Neural cell (in vitro differentiated cells): ENCODE measurements around the gene MTOR. TPM values are rescaled to one million over a fixed set of nuclear protein-coding genes. Genes with fewer than 3 reads are reported as not detected.
"Not testable (repeated sequence)": the region's sequence is repeated elsewhere in the genome, so short reads cannot be mapped to it uniquely, and the experiment has no call there.

ENCODE experiments used
- H2AFZ ChIP-seq: fragments of 200-600, 300-800 bp; sonication (generic), shearing (Covaris generic); 2 replicates; pipeline ENCODE4 v1.6.0; 2014; ENCODE audit warnings: low read depth, mild to moderate bottlenecking, antibody characterized with exemption, low read length, moderate library complexity
- H3F3A ChIP-seq: fragments of 200-600 bp; shearing (Covaris generic); 2 replicates; pipeline ENCODE4 v1.6.1; 2016; ENCODE audit warnings: mild to moderate bottlenecking, moderate library complexity, mixed read lengths, antibody characterized with exemption, low read length; ENCODE audit not compliant: insufficient read depth, poor library complexity, severe bottlenecking
- H3K27ac ChIP-seq: fragments of 200-600, 300-800 bp; sonication (generic), shearing (Covaris generic); 2 replicates; pipeline ENCODE4 v1.5.1; 2014; ENCODE audit warnings: mild to moderate bottlenecking, low read length, moderate library complexity
- H3K27me3 ChIP-seq: fragments of 300-800, 200-600 bp; sonication (generic), shearing (Covaris generic); 2 replicates; pipeline ENCODE4 v1.6.0; 2014; ENCODE audit warnings: mild to moderate bottlenecking, low read depth, low read length, moderate library complexity; ENCODE audit not compliant: insufficient read depth
- H3K36me3 ChIP-seq: fragments of 300-800, 200-600 bp; sonication (generic), shearing (Covaris generic); 2 replicates; pipeline ENCODE4 v1.5.1; 2014; ENCODE audit warnings: mild to moderate bottlenecking, antibody characterized with exemption, low read length, moderate library complexity; ENCODE audit not compliant: insufficient read depth
- H3K4me2 ChIP-seq: fragments of 300-800, 200-600 bp; sonication (generic), shearing (Covaris generic); 2 replicates; pipeline ENCODE4 v1.6.0; 2014; ENCODE audit warnings: mild to moderate bottlenecking, low read length
- H3K4me3 ChIP-seq: fragments of 300-800, 200-600 bp; sonication (generic), shearing (Covaris generic); 2 replicates; pipeline ENCODE4 v1.5.1; 2014; ENCODE audit warnings: mild to moderate bottlenecking, low read length, moderate library complexity
- H3K79me2 ChIP-seq: fragments of 200-600 bp; shearing (Covaris generic); replicated peaks from 2 replicates; pipeline ENCODE4 v1.6.0; 2014; ENCODE audit warnings: mild to moderate bottlenecking, low read length, moderate library complexity; ENCODE audit not compliant: insufficient read depth
- H3K9ac ChIP-seq: fragments of 300-800, 200-600 bp; sonication (generic), shearing (Covaris generic); 2 replicates; pipeline ENCODE4 v1.6.1; 2016; ENCODE audit warnings: mild to moderate bottlenecking, low read length, mixed read lengths
- H3K9me2 ChIP-seq: fragments of 200-600 bp; shearing (Covaris generic); 2 replicates; pipeline ENCODE4 v1.6.1; 2016; ENCODE audit warnings: mild to moderate bottlenecking, low read length, mixed read lengths; ENCODE audit not compliant: insufficient read depth
- H3K9me3 ChIP-seq: fragments of 200-600, 300-800 bp; sonication (generic), shearing (Covaris generic); 2 replicates; pipeline ENCODE4 v1.6.1; 2016; ENCODE audit warnings: mild to moderate bottlenecking, mixed run types, low read length, moderate library complexity, mixed read lengths
- H4K20me1 ChIP-seq: fragments of 200-600 bp; shearing (Covaris generic); 2 replicates; pipeline ENCODE4 v1.6.1; 2016; ENCODE audit warnings: mild to moderate bottlenecking, mixed run types; ENCODE audit not compliant: insufficient read depth
- CTCF ChIP-seq: fragments of 450-650 bp; IDR thresholded peaks from 2 replicates; pipeline ENCODE4 v1.5.1; 2014; ENCODE audit warnings: antibody characterized with exemption, mild to moderate bottlenecking, moderate library complexity; ENCODE audit not compliant: poor library complexity, severe bottlenecking
- EP300 ChIP-seq: fragments of 450-650 bp; conservative IDR thresholded peaks from 2 replicates; pipeline ENCODE4 v1.6.1; 2014; ENCODE audit warnings: antibody characterized with exemption, mild to moderate bottlenecking, moderate library complexity; ENCODE audit not compliant: poor library complexity, severe bottlenecking
- EZH2 ChIP-seq: fragments of 200-600, 300-800 bp; shearing (Covaris generic), sonication (generic); IDR thresholded peaks from 2 replicates; pipeline ENCODE4 v1.6.1; 2014; ENCODE audit warnings: antibody characterized with exemption, low read length, borderline replicate concordance, mild to moderate bottlenecking; ENCODE audit not compliant: insufficient read depth, poor library complexity, severe bottlenecking
- MXI1 ChIP-seq: fragments of 450-650 bp; conservative IDR thresholded peaks from 2 replicates; pipeline ENCODE4 v1.6.1; 2014; ENCODE audit warnings: antibody characterized with exemption, mild to moderate bottlenecking; ENCODE audit not compliant: poor library complexity, severe bottlenecking
- POLR2AphosphoS5 ChIP-seq: IDR thresholded peaks from 2 replicates; pipeline ENCODE4 v1.6.1; 2012
- RAD21 ChIP-seq: fragments of 450-650 bp; conservative IDR thresholded peaks from 2 replicates; pipeline ENCODE4 v1.6.1; 2014; ENCODE audit warnings: antibody characterized with exemption, mild to moderate bottlenecking, moderate library complexity
- SMC3 ChIP-seq: fragments of 450-650 bp; conservative IDR thresholded peaks from 2 replicates; pipeline ENCODE4 v1.6.1; 2014; ENCODE audit warnings: antibody characterized with exemption, mild to moderate bottlenecking, moderate library complexity; ENCODE audit not compliant: poor library complexity
- TAF1 ChIP-seq: IDR thresholded peaks from 2 replicates; pipeline ENCODE4 v1.6.1; 2012; ENCODE audit warnings: low read depth
- polyA plus RNA-seq: library from polyadenylated mRNA; depleted of rRNA; stranded (reverse); fragments of >200 nt; gene quantifications from 2 replicates; pipeline ENCODE4 v1.2.3, GENCODE V29; 2014
- TF ChIP-seq, protein P1 (sequence below): IDR thresholded peaks from 2 replicates; pipeline ENCODE4 v1.6.1; 2012; ENCODE audit warnings: borderline replicate concordance

Gene MTOR
- polyA plus RNA-seq, 1 donor from 2014 or later, result 41.2 TPM

- Histone ChIP-seq H4K20me1 (no peaks in the 10 kb centered on the region), H3K9me3 (no peaks in the 10 kb centered on the region), H3K4me2 (no peak overlapping the region), H3K27ac (no peak overlapping the region), H3K9me2 (no peaks in the 10 kb centered on the region), H3K27me3 (no peaks in the 10 kb centered on the region), H3K79me2 (no peaks in the 10 kb centered on the region), H3F3A (no peaks in the 10 kb centered on the region), H2AFZ (no peak overlapping the region), H3K9ac (no peak overlapping the region), H3K36me3 (peaks cover 15% of the 10 kb centered on the region), H3K4me3 (no peak overlapping the region)
- no peak for TF ChIP-seq CTCF
- TF ChIP-seq EZH2, result no peak
- TF ChIP-seq, protein P1, sequence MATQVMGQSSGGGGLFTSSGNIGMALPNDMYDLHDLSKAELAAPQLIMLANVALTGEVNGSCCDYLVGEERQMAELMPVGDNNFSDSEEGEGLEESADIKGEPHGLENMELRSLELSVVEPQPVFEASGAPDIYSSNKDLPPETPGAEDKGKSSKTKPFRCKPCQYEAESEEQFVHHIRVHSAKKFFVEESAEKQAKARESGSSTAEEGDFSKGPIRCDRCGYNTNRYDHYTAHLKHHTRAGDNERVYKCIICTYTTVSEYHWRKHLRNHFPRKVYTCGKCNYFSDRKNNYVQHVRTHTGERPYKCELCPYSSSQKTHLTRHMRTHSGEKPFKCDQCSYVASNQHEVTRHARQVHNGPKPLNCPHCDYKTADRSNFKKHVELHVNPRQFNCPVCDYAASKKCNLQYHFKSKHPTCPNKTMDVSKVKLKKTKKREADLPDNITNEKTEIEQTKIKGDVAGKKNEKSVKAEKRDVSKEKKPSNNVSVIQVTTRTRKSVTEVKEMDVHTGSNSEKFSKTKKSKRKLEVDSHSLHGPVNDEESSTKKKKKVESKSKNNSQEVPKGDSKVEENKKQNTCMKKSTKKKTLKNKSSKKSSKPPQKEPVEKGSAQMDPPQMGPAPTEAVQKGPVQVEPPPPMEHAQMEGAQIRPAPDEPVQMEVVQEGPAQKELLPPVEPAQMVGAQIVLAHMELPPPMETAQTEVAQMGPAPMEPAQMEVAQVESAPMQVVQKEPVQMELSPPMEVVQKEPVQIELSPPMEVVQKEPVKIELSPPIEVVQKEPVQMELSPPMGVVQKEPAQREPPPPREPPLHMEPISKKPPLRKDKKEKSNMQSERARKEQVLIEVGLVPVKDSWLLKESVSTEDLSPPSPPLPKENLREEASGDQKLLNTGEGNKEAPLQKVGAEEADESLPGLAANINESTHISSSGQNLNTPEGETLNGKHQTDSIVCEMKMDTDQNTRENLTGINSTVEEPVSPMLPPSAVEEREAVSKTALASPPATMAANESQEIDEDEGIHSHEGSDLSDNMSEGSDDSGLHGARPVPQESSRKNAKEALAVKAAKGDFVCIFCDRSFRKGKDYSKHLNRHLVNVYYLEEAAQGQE, result no peak
- TF ChIP-seq RAD21, result no peak
- no peak for TF ChIP-seq EP300
- no peak for TF ChIP-seq TAF1
- TF ChIP-seq POLR2AphosphoS5, result no peak
- no peak for TF ChIP-seq MXI1
These were observed 197.4 kb downstream of the MTOR start for GRCh38 chr1:11064942-11065341.

DNA sequence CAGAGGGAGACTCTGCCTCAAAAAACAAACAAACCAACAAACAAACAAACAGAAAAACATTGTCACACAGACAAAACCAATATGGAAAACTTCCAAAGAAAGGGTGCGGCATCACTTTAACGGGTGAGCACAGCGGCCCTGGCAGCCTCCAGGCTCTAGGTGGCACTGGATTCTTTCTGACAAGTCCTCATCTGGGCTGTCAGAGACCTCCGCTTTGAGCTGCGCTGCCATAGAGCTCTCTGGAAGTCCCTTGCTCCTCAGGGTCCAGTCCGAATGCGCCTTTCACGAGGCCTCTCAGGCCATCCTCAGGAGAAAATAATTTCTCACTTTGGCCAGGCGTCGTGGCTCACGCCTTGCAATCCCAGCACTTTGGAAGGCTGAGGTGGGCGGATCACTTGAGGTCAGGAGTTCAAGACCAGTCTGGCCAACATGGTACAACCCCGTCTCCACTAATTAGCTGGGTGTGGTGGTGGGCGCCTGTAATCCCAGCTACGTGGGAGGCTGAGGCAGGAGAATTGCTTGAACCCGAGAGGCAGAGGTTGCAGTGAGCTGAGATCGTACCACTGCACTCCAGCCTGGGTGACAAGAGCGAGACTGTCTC, 198.3 kb downstream of the MTOR start:
- not testable (repeated sequence) for H3K9me2 ChIP-seq, H3K9me3 ChIP-seq, H3K79me2 ChIP-seq, H3F3A ChIP-seq, H3K27ac ChIP-seq, H2AFZ ChIP-seq, H3K4me2 ChIP-seq, H4K20me1 ChIP-seq, H3K27me3 ChIP-seq, H3K4me3 ChIP-seq, H3K9ac ChIP-seq
- H3K36me3 ChIP-seq, result peaks cover 15% of the 10 kb centered on the region

DNA sequence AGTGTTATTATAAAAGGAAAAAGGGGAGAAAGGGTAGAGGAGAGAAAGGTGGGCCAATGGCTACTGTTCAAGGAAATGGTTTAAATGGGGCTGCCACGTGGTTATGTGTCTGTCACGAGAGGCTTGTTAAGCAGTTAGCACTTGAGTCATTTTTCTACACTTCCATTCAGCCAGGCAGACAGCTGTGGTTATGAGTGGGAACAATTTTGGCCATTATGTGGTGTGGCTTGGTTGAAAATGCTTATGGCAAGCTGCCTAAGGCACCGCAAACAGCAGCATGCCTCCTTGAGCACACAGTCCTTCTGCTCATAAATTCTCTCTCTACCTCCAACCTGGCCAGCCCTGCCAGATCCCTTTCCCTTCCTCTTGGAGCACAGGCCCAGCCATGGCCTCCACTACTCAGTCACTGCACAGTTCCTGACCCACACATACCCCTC, 199.4 kb downstream of the MTOR start:
- H3K27ac ChIP-seq, result no peak overlapping the region
- H3K4me2 ChIP-seq, result no peak overlapping the region
- H2AFZ ChIP-seq, result no peak overlapping the region
- no peaks in the 10 kb centered on the region for H3K9me2 ChIP-seq
- H3K27me3 ChIP-seq, result no peaks in the 10 kb centered on the region
- TF ChIP-seq CTCF, result no peak
- no peak for TF ChIP-seq POLR2AphosphoS5
- no peak for TF ChIP-seq EZH2
- TF ChIP-seq SMC3, result no peak
- no peak for TF ChIP-seq EP300
- TF ChIP-seq RAD21, result no peak
- TF ChIP-seq, protein P1, result no peak
- TF ChIP-seq MXI1, result no peak
- H3K36me3 ChIP-seq, result peaks cover 15% of the 10 kb centered on the region
- H3K9ac ChIP-seq, result no peak overlapping the region
- no peak overlapping the region for H3K4me3 ChIP-seq
- no peaks in the 10 kb centered on the region for H3K9me3 ChIP-seq
- H4K20me1 ChIP-seq, result no peaks in the 10 kb centered on the region
- H3K79me2 ChIP-seq, result peaks cover 7% of the 10 kb centered on the region
- H3F3A ChIP-seq, result no peaks in the 10 kb centered on the region
